Measurements from ENCODE around the gene TTC5. TPM values are rescaled to one million over a fixed set of nuclear protein-coding genes. Genes with fewer than 3 reads are reported as not detected.

TTC5 gene
- total and polyA plus RNA-seq, 2 donors (not counting 1 experiment from before 2014, with no cell fraction given), result 8.2 to 37.5 TPM

- no peaks in the 10 kb centered on the region for H3K27me3 Mint-ChIP-seq
- Histone ChIP-seq H3K36me3 (replicated peaks in 1 of 2; ENCODE audit: control extremely low read depth in 1 of 2, control insufficient read depth in 1 of 2, extremely low read depth in 1 of 2, insufficient read depth in 2 of 2, low read length in 1 of 2) (no peaks in the 10 kb centered on the region), H3K4me2 (replicated peaks; ENCODE audit: low read depth, low read length, poor library complexity, severe bottlenecking) (no peak overlapping the region), H3K79me2 (ENCODE audit: control insufficient read depth, insufficient read depth, low read length) (no peaks in the 10 kb centered on the region), H3K27me3 (replicated peaks in 1 of 4; ENCODE audit: control extremely low read depth in 1 of 4, control insufficient read depth in 3 of 4, insufficient read depth in 4 of 4, low read length in 3 of 4) (no peaks in the 10 kb centered on the region), H2AFZ (ENCODE audit: insufficient read depth, low read depth, low read length, poor library complexity, severe bottlenecking) (no peak overlapping the region), H3K4me3 (ENCODE audit: control extremely low read depth in 1 of 5, extremely low read depth in 1 of 5, insufficient read depth in 1 of 5, low read depth in 2 of 5, low read length in 4 of 5) (no peak overlapping the region), H3K9me3 (ENCODE audit: control extremely low read depth in 1 of 3, control insufficient read depth in 2 of 3, insufficient read depth in 1 of 3, low read length in 2 of 3) (no peaks in the 10 kb centered on the region), H3K27ac (ENCODE audit: low read length in 2 of 2) (no peak overlapping the region), H3K4me1 (ENCODE audit: control insufficient read depth in 2 of 2, insufficient read depth in 2 of 2, low read length in 2 of 2) (peaks cover 0 to 3% of the 10 kb centered on the region in 2 donors), H3K9ac (ENCODE audit: low read length) (no peak overlapping the region), H4K20me1 (ENCODE audit: control insufficient read depth, insufficient read depth, low read length, poor library complexity, severe bottlenecking) (no peaks in the 10 kb centered on the region)
- H3K27ac Mint-ChIP-seq, result no peak overlapping the region
- TF ChIP-seq EZH2 (IDR thresholded peaks at IDR 0.05; ENCODE audit: borderline replicate concordance, insufficient read depth, low read depth, low read length, poor library complexity, severe bottlenecking), result no peak
- TF ChIP-seq, protein P1, sequence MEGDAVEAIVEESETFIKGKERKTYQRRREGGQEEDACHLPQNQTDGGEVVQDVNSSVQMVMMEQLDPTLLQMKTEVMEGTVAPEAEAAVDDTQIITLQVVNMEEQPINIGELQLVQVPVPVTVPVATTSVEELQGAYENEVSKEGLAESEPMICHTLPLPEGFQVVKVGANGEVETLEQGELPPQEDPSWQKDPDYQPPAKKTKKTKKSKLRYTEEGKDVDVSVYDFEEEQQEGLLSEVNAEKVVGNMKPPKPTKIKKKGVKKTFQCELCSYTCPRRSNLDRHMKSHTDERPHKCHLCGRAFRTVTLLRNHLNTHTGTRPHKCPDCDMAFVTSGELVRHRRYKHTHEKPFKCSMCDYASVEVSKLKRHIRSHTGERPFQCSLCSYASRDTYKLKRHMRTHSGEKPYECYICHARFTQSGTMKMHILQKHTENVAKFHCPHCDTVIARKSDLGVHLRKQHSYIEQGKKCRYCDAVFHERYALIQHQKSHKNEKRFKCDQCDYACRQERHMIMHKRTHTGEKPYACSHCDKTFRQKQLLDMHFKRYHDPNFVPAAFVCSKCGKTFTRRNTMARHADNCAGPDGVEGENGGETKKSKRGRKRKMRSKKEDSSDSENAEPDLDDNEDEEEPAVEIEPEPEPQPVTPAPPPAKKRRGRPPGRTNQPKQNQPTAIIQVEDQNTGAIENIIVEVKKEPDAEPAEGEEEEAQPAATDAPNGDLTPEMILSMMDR (IDR thresholded peaks at IDR 0.05), result no peak
- intact Hi-C loops (cut with micrococcal nuclease), result no loop called here
- H3K4me3 Mint-ChIP-seq, result no peak overlapping the region
- WGBS (ENCODE audit: insufficient coverage), result no CpG with 5 or more reads among the region's 3 CpGs
- peaks cover 8% of the 10 kb centered on the region for H3K4me1 Mint-ChIP-seq
- no peak for ATAC-seq (ENCODE audit: low read depth)
- no peak for DNase-seq
- CTCF ChIA-PET, result no interaction called here
- POLR2A ChIA-PET, result no interaction called here
- H3K9me3 Mint-ChIP-seq (ENCODE audit: insufficient read depth), result no peaks in the 10 kb centered on the region
Measured at GRCh38 chr14:20262642-20263128, 43.1 kb downstream of the TTC5 start.

DNA sequence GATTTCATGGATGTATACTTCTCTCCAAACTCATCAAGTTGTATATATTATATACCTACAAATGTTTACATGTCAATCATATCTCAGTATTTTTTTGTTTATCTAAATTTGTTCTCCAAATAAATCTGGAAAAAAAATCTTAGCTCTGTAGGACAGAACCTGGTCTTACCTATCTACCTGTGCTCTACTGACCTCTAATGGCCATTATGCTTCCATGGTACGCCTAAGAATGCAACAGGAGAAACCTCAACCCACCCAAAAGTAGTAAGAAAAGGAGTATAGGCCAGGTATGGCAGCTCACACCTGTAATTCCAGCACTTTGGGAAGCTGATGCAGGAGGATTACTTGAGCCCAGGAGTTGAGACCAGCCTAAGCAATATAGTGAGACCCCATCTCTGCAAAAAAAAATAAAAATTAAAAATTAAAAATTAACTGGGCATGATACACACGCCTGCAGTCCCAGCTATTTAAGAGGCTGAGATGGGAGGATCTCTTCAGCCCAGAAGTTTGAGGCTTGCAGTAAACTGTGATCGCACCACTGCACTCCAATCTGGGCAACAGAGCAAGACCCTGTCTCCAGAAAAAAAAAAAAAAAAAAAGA lies 58.0 kb downstream of the TTC5 start:
- no peaks in the 10 kb centered on the region for H3K4me1 ChIP-seq (ENCODE audit: control insufficient read depth in 2 of 2, insufficient read depth in 2 of 2, low read length in 2 of 2)
- TF ChIP-seq EZH2 (IDR thresholded peaks at IDR 0.05; ENCODE audit: borderline replicate concordance, insufficient read depth, low read depth, low read length, poor library complexity, severe bottlenecking), result no peak
- TF ChIP-seq, protein P1 (IDR thresholded peaks at IDR 0.05), result no peak
- ATAC-seq (ENCODE audit: low read depth), result no peak
- no peaks in the 10 kb centered on the region for H3K36me3 ChIP-seq (replicated peaks in 1 of 2; ENCODE audit: control extremely low read depth in 1 of 2, control insufficient read depth in 1 of 2, extremely low read depth in 1 of 2, insufficient read depth in 2 of 2, low read length in 1 of 2)
- POLR2A ChIA-PET, result no interaction called here
- Mint-ChIP-seq H3K4me1 (no peaks in the 10 kb centered on the region), H3K27ac (no peak overlapping the region), H3K27me3 (peaks cover 5% of the 10 kb centered on the region), H3K9me3 (ENCODE audit: insufficient read depth) (peaks cover 5% of the 10 kb centered on the region), H3K4me3 (no peak overlapping the region)
- H3K27me3 ChIP-seq (replicated peaks in 1 of 4; ENCODE audit: control extremely low read depth in 1 of 4, control insufficient read depth in 3 of 4, insufficient read depth in 4 of 4, low read length in 3 of 4), result no peaks in the 10 kb centered on the region
- no peak overlapping the region for H2AFZ ChIP-seq (ENCODE audit: insufficient read depth, low read depth, low read length, poor library complexity, severe bottlenecking)
- H3K9me3 ChIP-seq (ENCODE audit: control extremely low read depth in 1 of 3, control insufficient read depth in 2 of 3, insufficient read depth in 1 of 3, low read length in 2 of 3), result peaks cover 1 to 6% (median 3%) of the 10 kb centered on the region in 3 donors
- WGBS (ENCODE audit: insufficient coverage), result 100% methylated on average over 1 of the region's 3 CpGs
- CTCF ChIA-PET, result no interaction called here
- H3K79me2 ChIP-seq (ENCODE audit: control insufficient read depth, insufficient read depth, low read length), result no peaks in the 10 kb centered on the region
- H3K4me3 ChIP-seq (ENCODE audit: control extremely low read depth in 1 of 5, extremely low read depth in 1 of 5, insufficient read depth in 1 of 5, low read depth in 2 of 5, low read length in 4 of 5), result no peak overlapping the region
- DNase-seq, result no peak
- no peak overlapping the region for H3K4me2 ChIP-seq (replicated peaks; ENCODE audit: low read depth, low read length, poor library complexity, severe bottlenecking)
- intact Hi-C loops (cut with micrococcal nuclease), result no loop called here
- H4K20me1 ChIP-seq (ENCODE audit: control insufficient read depth, insufficient read depth, low read length, poor library complexity, severe bottlenecking), result no peaks in the 10 kb centered on the region
- no peak overlapping the region for H3K9ac ChIP-seq (ENCODE audit: low read length)
- no peak overlapping the region for H3K27ac ChIP-seq (ENCODE audit: low read length in 2 of 2)
